Lung (tissue), 12 donors: Measurements from ENCODE around the gene ERCC6L2. TPM values are rescaled to one million over a fixed set of nuclear protein-coding genes. Genes with fewer than 3 reads are reported as not detected.

Experiments
- ATAC-seq: fragments of 200-7000 bp; cut with Tn5 transposase; one replicate; pipeline ENCODE4 v1.9.1; 2020; ENCODE audit warnings: moderate number of reproducible peaks; ENCODE audit not compliant: insufficient read depth, low FRiP score
- DNase-seq, 3 donors: peaks; one replicate each; pipeline ENCODE4 v3.0.0-alpha.2; 2013 to 2017
- H3K27ac ChIP-seq, 2 donors: one replicate each; pipeline ENCODE4 v1.5.1; 2013; ENCODE audit warnings: mild to moderate bottlenecking in 2 of 2, moderate library complexity in 2 of 2, control low read depth in 1 of 2, inconsistent platforms in 1 of 2, low read depth in 1 of 2, low read length in 1 of 2
- H3K27me3 ChIP-seq, 3 donors: one replicate each; pipeline ENCODE4 v1.5.1; 2013; ENCODE audit warnings: low read length in 2 of 3; ENCODE audit not compliant: control insufficient read depth in 3 of 3, insufficient read depth in 3 of 3
- H3K36me3 ChIP-seq, 4 donors: one replicate each; pipeline ENCODE4 v1.5.1; 2013; ENCODE audit warnings: low read length in 4 of 4, mild to moderate bottlenecking in 1 of 4, moderate library complexity in 1 of 4; ENCODE audit not compliant: control insufficient read depth in 4 of 4, insufficient read depth in 4 of 4
- H3K4me1 ChIP-seq, 5 donors: one replicate each; pipeline ENCODE4 v1.5.1; 2013; ENCODE audit warnings: low read length in 5 of 5, mild to moderate bottlenecking in 2 of 5, moderate library complexity in 1 of 5; ENCODE audit not compliant: control insufficient read depth in 5 of 5, insufficient read depth in 5 of 5
- H3K4me3 ChIP-seq: one replicate; pipeline ENCODE4 v1.5.1; 2013; ENCODE audit warnings: mild to moderate bottlenecking, control low read depth, moderate library complexity
- H3K9ac ChIP-seq, 2 donors: one replicate each; pipeline ENCODE4 v1.5.1; 2013; ENCODE audit warnings: low read length in 2 of 2, control low read depth in 1 of 2; ENCODE audit not compliant: insufficient read depth in 1 of 2
- H3K9me3 ChIP-seq, 4 donors: one replicate each; pipeline ENCODE4 v1.5.1; 2013; ENCODE audit warnings: low read length in 3 of 4, mild to moderate bottlenecking in 1 of 4, moderate library complexity in 1 of 4; ENCODE audit not compliant: control insufficient read depth in 4 of 4, insufficient read depth in 3 of 4
- WGBS, 2 donors: extraction: QIAGEN DNeasy Blood & Tissue Kit; methylation state at CpG; one replicate each; pipeline ENCODE4 v1.1.7; 2013; 5-methylcytosine and 5-hydroxymethylcytosine counted together
- polyA plus RNA-seq, 2 donors: library from polyadenylated mRNA; stranded (reverse); fragments of 200-250 nt; gene quantifications; one replicate each; pipeline ENCODE4 v1.2.1, GENCODE V29; 2013
- total RNA-seq, 2 donors: library from RNA; depleted of rRNA in 1 of 2; stranded (reverse); fragments of >200 nt in 1 of 2; gene quantifications; one replicate each; pipeline ENCODE4 v1.2.1, GENCODE V29; 2014 to 2021
- TF ChIP-seq, protein P1 (sequence below): IDR thresholded peaks from 2 replicates; pipeline ENCODE4 v1.5.1; 2012; ENCODE audit warnings: mild to moderate bottlenecking; ENCODE audit errors: control extremely low read depth, extremely low read depth
- donor health status: control.
- donor health status: control.
- donor health status: Bipolar disorder and iron deficiency.
- donor health status: healthy.
- donor health status: DM: yes; HTN: yes; CAD: no.

ERCC6L2 gene
- total and polyA plus RNA-seq, 4 donors = 4.3 to 125 (median 24.5) TPM

DNA sequence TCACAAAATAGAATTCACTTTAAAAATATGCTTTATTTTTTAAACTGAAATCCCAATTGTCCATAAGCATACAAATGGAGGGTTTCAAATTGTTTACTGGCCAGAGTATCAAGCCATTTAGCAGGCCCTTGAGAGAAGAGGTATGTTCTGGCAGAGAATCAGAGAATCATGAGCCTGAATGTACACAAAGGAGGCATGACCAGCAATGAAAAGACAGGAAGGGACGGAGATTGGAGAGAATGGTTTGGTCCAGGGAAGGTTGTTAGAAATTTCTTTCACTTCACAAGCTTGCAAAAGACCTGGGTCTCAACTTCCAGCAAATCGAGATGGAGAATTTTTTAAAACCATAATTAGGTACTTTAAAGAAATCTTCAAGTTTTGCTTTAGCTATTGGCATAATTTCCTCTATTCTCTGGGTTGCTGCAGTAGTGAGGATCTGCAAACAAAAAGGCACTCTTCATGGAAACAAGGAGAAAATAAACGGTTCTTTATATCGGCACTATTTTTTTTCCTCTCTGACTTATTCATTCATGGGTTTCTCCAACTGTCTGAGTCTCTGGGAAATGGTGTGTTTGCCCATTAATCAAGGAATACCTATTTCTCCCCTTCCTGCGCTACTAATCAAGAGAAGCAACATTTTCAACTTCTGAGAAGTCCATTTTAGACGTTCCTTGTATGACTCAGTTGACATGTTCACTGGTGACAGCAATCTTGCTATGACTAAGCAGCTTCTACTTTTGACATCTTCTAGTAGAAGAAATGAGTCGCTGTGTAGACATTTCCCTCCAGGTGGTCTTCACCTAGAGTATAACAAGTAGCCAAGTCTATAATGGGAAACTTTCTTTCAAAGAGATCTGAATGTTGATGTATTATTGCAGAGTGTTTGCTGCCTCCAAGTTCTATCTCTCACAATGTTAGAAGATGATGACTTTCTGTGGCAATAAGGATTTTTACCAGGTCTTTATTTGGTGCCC, 23.1 kb upstream of the ERCC6L2 start:
- WGBS, 2 donors = 62 to 81% methylated on average over 7 of the region's 7 CpGs
- peaks cover 0 to 40% (median 10%) of the 10 kb centered on the region in 5 donors for H3K4me1 ChIP-seq
- ATAC-seq (no peak), DNase-seq (peak in 1 of 3 donors; percentile 27)
- H3K9ac ChIP-seq = no peak overlapping the region
- H3K27me3 ChIP-seq = no peaks in the 10 kb centered on the region
- H3K4me3 ChIP-seq = no peak overlapping the region
- H3K27ac ChIP-seq = no peak overlapping the region
- TF ChIP-seq, protein P1, sequence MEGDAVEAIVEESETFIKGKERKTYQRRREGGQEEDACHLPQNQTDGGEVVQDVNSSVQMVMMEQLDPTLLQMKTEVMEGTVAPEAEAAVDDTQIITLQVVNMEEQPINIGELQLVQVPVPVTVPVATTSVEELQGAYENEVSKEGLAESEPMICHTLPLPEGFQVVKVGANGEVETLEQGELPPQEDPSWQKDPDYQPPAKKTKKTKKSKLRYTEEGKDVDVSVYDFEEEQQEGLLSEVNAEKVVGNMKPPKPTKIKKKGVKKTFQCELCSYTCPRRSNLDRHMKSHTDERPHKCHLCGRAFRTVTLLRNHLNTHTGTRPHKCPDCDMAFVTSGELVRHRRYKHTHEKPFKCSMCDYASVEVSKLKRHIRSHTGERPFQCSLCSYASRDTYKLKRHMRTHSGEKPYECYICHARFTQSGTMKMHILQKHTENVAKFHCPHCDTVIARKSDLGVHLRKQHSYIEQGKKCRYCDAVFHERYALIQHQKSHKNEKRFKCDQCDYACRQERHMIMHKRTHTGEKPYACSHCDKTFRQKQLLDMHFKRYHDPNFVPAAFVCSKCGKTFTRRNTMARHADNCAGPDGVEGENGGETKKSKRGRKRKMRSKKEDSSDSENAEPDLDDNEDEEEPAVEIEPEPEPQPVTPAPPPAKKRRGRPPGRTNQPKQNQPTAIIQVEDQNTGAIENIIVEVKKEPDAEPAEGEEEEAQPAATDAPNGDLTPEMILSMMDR = no peak
- no peaks in the 10 kb centered on the region for H3K9me3 ChIP-seq
- peaks cover 0 to 1% (median 0%) of the 10 kb centered on the region in 4 donors for H3K36me3 ChIP-seq

DNA sequence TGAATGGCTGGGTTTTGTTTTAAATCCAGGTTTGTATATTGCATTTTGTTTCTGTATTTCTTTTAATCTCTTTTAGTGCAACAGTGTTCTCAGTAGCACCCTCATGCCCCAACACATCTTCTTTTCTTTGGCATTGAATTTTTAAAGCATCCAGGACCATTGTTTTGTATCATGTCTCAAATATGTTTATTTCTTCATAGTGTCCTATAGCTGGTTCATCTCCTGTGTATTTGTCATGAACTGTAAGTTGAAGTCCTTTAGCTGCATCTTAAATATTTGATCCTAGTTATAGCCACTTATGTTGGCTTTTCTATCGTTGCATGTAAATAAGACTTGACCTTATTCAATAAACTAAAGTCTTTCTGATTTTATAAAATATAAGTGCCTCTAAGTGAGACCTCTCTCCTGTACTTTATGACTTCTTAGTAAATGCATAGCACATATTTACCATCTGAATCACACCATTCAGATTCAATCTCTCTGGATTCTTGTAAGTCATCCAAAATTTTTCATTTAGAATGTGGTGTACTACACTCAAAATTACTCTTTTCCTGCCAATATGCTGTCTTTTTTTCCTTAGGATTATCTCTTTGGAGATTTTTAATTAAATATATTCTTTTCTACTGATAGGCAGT, 21.0 kb upstream of the ERCC6L2 start:
- TF ChIP-seq, protein P1 = no peak
- H3K9me3 ChIP-seq = no peaks in the 10 kb centered on the region
- peaks cover 0 to 49% (median 11%) of the 10 kb centered on the region in 5 donors for H3K4me1 ChIP-seq
- DNase-seq (peak in 2 of 3 donors; percentile 77 to 78), ATAC-seq (no peak)
- H3K27me3 ChIP-seq = no peaks in the 10 kb centered on the region
- no peak overlapping the region for H3K27ac ChIP-seq
- no peak overlapping the region for H3K9ac ChIP-seq
- 54 to 78% methylated on average over 1 of the region's 1 CpG for WGBS, 2 donors
- peaks cover 0 to 1% (median 0%) of the 10 kb centered on the region in 4 donors for H3K36me3 ChIP-seq
- H3K4me3 ChIP-seq = no peak overlapping the region

DNA sequence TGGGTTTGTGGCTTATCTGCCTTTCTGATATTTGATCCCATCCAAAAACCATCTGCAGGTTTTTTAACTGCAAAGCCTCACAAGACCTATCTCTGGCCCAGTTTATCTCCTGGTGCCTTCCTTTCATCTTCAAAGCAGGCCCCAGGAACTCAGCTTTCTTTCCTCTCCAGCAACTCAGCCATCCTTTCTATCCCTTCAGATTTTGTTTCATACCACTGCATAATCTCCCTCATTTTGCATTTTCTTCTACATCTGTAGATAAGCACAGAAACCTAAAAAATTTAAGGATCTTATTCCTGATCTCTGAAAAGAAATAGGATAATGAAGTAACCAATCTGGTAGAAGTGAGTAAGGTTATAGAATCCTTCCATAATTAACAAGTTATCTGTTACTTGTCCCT, 19.5 kb upstream of the ERCC6L2 start:
- Histone ChIP-seq H3K4me1 (peaks cover 0 to 49% (median 11%) of the 10 kb centered on the region in 5 donors), H3K9me3 (no peaks in the 10 kb centered on the region), H3K27ac (no peak overlapping the region), H3K27me3 (no peaks in the 10 kb centered on the region), H3K4me3 (no peak overlapping the region), H3K9ac (no peak overlapping the region), H3K36me3 (no peaks in the 10 kb centered on the region)
- TF ChIP-seq, protein P1 = no peak
- ATAC-seq = no peak
- DNase-seq = no peak
